ENCODE results near the gene MORN1.

The MORN1 gene

DNA sequence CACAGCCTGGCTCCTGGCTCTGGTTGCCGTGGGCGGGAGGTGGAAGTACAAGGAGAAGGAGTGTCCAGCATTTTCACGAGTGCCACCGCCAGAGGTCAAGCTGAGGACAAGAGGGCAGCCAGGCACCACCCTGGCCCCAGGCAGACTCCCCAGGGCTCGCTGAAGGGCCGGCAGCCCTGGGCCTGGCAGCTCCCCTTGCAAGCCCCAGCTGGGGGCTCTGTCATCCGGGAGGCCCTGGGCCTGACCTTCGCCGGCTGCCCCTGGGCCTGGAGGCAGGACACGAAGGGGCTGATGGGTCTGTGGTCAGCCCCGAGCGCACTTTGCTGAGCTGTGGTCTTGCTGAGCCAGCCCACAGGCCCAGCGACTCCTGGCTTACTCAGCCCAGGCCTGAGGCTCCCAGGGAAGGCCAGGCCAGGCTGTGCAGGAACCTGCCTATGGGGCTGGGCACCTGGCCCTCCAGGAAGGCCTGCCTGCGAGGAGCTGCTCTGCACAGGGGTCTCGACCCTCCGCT is 74.8 kb downstream of the MORN1 start:
- in situ Hi-C loops (cut with MboI; ENCODE audit: low pct_unique_long_range_greater_than_20kb, low sequenced_read_pairs) = no loop called here
- no peak for DNase-seq

DNA sequence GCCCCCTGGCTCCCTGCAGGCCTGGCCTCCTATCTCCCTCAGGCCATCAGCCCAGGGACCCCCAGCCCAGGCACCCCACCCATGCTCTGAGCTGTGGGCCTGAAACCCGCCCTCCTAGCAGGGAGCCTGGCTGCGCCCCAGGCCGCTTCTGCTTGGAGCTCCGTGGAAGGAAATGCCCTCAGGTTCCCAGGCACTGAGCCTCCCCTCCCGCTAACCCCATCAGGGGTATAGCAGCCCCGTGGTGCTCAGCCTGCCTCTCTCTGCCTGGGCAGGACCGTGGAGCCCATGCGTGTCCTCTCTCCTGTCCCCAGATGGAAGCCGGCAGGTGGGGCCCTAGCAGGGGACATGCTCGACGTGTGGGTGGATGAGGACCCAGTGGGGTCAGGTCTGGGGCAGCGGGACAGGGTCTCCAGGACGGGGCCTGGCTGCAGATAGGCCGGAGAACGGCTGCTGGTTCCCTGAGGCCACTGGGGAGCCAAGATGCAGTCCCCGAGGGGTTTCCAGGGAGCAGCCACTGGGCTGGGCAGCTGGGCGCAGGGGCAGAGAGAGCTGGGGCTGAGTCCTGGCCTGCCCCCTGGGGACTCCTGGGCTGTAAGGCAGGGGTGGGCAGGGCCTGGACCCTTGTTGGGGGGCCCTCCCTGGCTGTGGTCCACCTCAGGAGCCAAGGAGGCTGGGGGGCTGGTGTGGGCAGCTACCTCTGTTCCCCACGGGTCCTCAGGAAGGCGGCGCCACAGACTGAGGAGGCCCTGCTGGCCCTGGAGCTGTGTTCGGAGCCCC is 75.5 kb downstream of the MORN1 start:
- in situ Hi-C loops (cut with MboI; ENCODE audit: low pct_unique_long_range_greater_than_20kb, low sequenced_read_pairs) = no loop called here
- DNase-seq = no peak

DNA sequence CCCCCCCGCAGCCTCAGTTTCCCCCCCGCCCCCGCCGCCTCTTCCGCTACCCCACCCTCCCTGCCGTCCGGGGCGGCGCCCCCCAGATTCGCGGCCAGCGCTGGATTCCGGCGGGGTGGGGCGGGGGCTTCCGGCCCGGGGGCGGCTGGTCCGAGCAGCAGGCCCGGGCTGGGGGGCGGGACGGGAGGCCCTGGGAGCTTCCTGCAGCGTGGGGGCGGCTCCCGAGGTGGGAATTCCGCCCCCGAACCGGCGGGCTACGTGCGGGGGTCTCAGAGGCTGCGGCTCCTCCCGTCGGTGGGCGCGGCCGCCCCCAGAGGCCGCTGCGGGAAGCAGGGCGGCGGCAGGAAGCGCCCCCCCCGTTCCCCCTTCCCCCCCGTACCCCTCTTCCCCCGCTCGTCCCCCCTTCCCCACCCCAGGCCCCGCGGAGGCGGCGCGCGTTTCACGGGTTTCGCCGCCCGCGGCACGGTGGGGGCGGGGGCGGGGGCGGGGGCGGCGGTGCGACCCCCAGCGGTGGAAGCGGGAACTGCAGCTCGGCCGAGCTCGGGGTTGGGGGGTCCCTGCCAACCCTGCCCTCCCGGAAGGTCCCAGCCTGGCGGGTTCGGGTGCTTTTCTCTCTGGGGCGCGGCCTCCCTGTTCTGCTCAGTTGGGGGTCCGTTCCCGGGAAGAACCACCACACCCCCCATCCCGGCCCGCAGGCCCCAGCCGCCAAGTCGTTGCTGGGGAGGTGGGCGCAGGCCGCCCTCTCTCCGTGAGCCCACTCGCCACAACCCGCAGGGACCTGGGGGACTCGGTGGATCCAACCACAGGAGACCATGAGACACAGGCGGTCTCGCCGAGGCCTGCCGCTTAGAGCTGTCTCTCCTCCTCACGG is 76.3 kb downstream of the MORN1 start:
- no peak for DNase-seq
- in situ Hi-C loops (cut with MboI; ENCODE audit: low pct_unique_long_range_greater_than_20kb, low sequenced_read_pairs) = no loop called here

DNA sequence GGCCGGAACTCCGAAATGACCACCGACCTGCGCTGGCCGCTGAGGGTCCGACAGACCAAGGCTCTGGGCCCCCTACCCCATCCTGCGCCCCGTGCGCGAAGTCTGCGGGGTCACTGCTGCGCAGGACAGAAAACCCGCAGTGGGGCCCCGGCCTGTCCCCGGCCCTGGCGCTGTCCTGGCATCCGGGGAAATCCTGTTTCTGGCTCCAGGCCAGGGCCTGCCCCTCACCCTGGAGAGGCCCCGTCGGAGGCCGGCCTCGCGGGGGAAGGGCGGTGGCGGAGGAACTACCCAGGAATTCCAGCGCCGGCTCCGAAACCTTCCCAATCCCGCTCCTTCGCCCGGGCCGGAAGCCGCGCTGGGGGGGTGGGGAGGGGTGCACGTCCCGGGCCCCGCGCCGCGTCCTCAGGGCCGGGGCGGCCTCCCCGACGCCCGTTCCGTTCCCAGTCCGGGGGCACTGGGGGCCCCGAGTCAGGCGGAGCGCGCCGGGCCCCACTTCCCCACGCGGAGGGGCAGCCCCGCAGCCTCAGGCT is 77.0 kb downstream of the MORN1 start:
- in situ Hi-C loops (cut with MboI; ENCODE audit: low pct_unique_long_range_greater_than_20kb, low sequenced_read_pairs) = no loop called here

DNA sequence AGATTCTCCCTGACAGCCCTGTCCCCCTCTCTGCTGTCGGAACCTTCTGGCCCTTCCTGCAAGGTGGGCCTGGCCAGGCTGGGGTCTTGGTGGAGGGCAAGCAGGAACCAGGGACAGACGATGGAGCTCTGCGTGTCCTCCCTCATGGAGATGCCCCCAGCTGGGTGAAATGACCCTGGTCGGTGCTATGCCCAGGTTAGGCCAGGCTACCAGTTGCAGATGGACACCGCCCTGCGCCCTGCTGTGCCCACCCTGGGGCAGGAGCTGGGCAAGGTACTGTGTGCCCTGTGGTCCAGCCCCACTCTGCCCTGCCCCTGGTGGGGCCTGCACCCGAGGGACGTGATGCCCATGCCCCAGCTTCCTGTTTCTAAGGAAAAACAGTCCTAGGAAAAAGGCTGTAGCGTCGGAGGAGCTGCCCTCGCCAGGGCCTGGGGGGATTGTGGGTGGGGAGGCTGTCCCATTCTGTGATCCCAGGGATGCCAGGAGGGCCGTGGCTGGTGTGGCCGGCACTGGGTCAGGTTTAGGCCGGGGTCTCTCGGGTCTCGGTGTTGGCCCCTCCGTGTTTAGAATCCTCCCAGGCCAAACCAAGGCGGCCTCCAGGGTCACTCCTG is 77.6 kb downstream of the MORN1 start:
- in situ Hi-C loops (cut with MboI; ENCODE audit: low pct_unique_long_range_greater_than_20kb, low sequenced_read_pairs) = no loop called here
- no peak for DNase-seq

More for the DNA sequence above, 77.0 kb downstream of the MORN1 start:
- no peak for DNase-seq

DNA sequence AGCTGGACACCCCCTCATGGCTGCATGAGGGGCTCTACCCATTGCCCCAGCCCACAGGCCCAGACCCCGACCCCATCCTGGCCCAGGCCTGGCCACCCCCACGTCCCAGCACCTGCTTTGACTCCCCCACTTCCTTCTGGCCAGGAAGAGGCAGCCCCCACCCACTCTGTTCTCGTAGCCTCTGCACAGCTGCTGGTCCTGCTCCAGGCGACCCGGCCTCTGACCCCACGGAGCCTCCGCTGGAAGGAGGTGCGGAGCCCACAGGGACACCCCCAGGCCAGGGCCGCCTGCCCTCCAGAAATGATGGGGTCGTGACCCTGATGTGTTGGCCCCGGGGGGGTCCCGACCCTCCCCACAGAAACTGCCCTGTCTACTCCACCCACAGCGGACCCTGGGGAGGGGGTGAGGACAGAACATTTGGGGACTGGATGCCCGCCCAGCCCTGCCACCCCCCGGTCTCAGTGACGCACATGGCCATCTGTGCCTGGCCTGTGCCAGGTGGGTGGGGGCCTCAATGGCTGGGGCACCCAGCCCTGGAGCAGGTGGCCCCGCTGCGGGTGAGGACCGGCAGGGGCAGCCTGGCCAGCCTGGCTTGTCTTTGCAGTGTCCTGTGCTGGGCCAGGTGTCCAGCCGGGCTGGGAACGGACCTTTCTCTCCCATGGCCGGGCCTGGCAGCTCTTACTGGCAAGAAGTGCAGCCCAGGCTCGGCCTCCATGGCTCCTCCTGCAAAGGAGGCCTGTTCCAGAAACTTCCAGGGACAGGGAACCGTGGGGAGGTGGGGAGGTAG is 78.6 kb downstream of the MORN1 start:
- no peak for DNase-seq
- in situ Hi-C loops (cut with MboI; ENCODE audit: low pct_unique_long_range_greater_than_20kb, low sequenced_read_pairs) = no loop called here

DNA sequence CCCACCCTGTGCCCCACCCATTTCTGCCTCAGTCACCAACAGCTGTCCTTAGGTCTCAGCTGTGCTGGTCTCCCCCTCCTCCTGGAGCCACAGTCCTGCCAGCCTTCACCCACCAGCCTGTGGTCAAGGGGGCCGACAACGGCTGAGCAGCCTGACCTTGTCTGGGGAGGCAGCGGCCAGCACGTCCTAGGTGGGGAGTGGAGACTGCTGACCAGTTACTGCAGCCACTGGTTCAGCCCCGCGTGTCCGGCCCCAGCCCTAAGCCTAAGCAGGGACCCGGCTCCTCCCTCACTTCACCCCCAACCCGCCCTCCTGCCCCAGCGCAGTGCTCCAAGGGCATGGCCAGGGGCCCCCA is 79.2 kb downstream of the MORN1 start:
- in situ Hi-C loops (cut with MboI; ENCODE audit: low pct_unique_long_range_greater_than_20kb, low sequenced_read_pairs) = no loop called here
- no peak for DNase-seq

DNA sequence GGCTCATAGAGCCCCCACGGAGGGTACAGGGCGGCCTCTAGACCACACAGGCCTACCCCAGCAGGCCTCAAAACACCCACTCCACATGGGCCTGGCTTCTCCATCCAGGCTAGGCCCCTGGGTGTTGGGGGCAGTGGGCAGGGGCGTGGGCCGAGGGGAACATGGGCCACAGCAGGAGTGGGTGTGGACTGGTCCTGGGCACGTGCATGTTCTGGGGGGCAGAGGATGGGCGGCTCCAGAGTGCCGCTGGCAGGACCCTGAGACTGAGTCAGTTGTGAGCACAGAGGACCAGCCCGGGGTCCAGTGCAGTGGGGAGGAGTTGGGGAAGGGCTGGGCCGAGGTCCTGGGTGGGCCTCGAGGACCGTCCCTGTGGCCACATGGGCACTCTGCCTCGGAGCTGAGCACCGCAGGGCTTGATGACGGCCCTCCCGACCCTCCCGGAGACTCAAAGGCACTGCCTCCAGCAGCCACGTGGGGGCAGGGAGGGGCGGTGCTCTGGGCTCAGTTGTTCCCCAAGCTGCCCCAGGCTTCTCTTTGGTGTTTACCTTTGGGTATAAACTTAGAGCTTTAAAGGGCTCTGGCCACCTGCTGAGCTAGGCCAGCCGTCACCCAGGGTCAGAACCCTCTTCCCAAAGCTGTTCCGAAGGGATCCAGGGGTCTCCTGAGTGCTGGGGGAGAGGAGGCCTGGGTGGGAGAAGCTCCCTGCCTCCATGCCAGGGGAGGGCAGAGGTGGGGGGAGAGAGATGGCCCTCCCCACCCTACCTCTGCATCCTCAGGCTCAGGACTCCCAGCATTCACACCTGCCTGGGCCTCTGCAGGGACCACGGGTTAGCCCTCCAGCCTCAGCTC is 79.9 kb downstream of the MORN1 start:
- in situ Hi-C loops (cut with MboI; ENCODE audit: low pct_unique_long_range_greater_than_20kb, low sequenced_read_pairs) = no loop called here
- peak; percentile 49 for DNase-seq

DNA sequence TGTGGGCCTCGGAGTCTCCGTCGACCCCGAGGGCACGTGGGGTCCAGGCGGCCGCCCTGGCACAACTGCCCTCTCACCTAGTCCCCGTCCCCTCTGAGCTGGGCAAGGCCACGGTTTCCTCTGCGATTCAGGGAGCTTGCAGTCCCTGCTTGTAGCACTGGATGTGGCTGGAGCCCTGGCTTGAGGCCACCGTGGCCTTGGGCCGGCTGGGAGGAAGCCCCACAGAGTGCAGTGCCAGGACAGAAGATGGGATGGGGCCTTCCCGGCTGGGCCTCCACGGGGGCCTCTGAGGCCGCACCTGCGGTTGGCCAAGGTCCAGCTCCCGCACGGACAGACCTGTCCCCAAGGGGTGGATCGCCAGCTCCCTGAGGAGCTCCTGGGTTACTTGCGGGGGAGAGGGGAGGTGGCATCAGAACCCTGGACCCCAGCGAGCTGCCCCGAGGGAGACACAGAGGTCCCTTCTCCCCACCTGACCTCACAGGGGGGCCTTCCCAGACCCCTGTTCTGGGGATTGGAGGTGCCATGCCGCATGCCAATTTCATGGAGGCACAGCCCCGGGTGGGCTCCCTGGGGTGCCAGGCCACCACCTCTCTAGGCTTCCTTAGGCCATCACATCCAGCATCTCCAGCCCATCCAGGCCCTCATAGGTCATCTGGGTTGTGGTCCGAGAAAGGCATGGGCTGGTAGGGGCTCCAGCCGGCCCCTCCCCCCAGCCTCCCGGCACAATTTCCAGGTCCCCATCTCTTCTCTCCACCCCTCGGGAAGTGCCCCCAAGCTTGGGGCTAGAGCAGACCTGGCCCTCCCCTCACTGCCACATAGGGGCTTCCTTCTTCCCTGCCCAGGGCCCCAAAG is 80.8 kb downstream of the MORN1 start:
- no peak for DNase-seq
- in situ Hi-C loops (cut with MboI; ENCODE audit: low pct_unique_long_range_greater_than_20kb, low sequenced_read_pairs) = no loop called here

DNA sequence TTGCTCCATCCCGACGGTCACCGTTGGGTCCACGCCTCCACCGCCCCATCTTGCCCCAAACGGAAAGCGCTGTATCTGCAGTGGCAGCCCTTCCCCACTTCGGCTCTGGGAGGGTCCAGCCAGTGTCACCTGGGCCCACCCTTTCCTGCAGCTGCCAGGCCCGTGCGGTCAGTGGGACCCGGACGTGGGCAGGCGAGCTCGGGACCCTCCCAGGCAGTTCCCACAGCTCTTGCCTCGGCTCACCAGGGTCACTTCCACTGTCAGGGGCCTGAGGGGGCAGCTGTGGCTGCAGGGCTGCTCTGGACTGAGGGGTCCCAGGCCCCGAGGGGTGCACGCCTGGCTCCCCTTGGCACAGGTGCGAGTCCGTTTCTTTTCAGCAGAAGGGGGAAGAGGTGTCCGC is 82.5 kb downstream of the MORN1 start:
- DNase-seq = no peak
- in situ Hi-C loops (cut with MboI; ENCODE audit: low pct_unique_long_range_greater_than_20kb, low sequenced_read_pairs) = no loop called here

DNA sequence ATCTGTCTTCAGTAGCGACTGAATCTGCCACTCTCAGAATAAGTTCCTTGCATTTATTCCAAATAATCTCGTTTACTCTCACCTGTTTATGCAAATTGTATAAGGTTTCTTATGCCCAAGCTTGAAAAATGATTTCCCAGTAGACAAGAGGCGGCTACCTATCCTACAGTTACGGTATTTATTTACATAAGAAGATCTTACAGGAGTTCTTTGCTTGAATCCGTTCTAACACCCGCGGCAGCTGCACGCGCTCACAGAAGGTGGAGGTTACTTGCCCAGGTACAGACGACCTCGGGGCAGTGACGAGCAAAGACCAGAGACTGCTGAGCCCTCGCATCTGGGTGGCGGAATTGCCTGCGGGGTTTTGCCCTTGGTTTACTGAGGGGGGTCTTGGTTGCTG is 83.4 kb downstream of the MORN1 start:
- in situ Hi-C loops (cut with MboI; ENCODE audit: low pct_unique_long_range_greater_than_20kb, low sequenced_read_pairs) = no loop called here
- DNase-seq = no peak

DNA sequence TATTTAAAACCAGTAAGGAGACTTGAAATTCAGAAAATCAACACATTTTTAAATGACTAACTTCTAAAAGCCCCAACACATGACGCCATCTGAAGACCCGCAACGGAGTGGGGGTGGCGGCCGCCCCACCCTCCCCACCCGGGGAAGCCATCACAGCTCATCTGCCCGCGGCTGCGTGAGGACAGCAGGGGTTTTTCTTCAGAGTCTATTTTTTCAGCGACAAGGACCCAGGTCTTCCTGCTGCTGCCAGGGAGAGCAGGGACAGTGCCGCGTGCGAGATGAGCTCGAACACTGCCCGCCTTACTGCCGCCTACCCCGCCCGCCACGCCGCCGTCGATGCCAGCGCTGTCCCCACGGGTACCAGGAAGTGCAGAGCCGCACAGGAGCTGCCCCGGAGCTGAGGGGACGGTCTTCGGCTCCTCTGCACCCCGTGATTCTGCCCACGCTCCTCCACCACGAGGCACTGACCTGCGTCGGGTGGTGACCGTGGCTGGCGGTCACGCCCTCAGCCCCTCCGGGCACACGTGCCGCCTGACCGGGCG is 84.2 kb downstream of the MORN1 start:
- no peak for DNase-seq
- in situ Hi-C loops (cut with MboI; ENCODE audit: low pct_unique_long_range_greater_than_20kb, low sequenced_read_pairs) = no loop called here

DNA sequence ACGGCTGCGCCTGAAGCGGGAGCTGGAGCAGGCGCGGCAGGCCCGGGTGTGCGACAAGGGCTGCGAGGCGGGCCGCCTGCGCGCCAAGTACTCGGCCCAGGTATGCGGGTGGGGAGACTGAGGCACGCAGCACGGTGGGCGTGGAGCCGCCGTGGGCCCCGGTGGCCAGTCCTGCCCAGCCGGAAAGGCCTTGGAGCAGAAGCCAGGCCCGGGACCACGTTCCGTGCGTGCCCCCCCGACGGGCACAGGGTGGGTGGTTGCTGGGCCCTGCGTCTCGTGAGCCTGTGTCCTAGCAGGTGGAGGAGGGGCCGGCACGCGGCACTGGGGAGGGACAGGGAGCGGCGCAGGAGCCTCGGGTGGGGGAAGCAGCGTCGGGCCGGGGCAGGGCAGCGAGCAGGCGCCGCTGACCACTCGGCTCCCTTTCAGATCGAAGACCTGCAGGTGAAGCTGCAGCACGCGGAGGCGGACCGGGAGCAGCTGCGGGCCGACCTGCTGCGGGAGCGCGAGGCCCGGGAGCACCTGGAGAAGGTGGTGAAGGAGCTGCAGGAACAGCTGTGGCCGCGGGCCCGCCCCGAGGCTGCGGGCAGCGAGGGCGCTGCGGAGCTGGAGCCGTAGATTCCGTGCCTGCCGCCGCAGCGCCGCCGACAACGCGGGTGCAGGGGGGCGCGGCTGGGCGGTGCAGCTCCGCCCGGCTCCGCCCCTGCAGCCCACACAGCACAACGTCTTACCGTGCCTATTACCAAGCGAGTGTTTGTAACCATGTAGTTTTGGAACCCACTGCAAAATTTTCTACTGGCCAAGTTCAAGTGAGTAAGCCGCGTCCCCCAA is 85.0 kb downstream of the MORN1 start:
- DNase-seq = no peak
- in situ Hi-C loops (cut with MboI; ENCODE audit: low pct_unique_long_range_greater_than_20kb, low sequenced_read_pairs) = no loop called here

DNA sequence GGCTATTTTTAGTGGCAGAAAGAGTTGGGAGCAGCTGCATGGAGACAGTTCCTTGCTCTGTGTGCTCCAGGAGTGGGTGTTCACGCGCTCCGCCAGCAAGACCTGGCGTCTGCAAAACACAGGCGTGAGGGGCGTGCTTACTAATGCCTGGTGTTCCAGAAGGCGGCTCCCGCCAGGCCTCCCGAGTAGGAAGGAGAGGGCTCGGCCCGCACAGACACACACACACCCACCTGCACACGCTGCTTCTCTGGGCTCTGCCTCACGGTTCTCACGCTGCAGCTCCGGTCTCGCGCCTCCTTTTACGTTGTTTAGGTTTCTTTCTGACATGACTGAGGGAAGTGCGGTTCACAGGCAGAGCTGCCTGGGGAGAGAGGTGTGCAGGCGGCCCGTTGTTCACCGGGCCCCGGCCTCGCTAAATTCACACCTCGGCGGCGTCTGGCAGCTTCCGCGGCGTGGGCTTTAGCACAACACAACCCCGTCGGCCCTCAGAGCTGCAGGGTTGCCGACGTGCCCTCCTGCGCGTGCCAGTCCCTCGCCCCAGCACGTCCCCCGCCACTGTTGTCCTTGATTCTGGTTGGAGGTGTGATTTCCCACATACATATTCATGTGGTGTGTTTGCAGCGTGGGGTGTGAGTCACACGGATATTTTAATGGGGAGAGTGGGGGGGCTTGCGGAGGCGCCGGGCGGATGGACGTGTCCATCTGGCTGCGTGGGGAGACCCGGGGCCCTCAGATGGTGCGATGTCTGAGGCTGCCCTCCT is 86.3 kb downstream of the MORN1 start:
- in situ Hi-C loops (cut with MboI; ENCODE audit: low pct_unique_long_range_greater_than_20kb, low sequenced_read_pairs) = no loop called here
- DNase-seq = no peak

DNA sequence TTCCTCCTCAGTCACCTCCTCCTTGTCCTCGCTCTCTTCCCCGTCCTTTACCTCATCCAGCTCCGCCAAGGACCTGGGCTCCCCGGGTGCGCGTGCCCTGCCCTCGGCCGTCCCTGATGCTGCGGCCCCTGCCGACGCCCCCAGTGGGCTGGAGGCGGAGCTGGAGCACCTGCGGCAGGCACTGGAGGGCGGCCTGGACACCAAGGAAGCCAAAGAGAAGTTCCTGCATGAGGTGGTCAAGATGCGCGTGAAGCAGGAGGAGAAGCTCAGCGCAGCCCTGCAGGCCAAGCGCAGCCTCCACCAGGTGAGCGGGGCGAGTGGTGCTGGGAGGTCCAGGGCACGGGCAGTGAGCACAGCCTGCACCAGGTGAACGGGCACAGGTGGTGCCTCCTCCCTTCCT is 87.1 kb downstream of the MORN1 start:
- DNase-seq = no peak
- in situ Hi-C loops (cut with MboI; ENCODE audit: low pct_unique_long_range_greater_than_20kb, low sequenced_read_pairs) = no loop called here

DNA sequence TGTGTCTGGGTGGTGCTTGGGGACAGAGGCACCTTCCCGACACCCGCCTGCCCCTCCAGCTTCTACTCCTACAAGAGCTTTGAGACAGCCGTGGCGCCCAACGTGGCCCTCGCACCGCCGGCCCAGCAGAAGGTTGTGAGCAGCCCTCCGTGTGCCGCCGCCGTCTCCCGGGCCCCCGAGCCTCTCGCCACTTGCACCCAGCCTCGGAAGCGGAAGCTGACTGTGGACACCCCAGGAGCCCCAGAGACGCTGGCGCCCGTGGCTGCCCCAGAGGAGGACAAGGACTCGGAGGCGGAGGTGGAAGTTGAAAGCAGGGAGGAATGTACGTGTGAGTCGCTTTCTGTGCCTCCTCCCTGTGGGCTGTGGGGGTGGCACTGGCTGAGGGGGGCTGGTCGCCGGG is 87.6 kb downstream of the MORN1 start:
- in situ Hi-C loops (cut with MboI; ENCODE audit: low pct_unique_long_range_greater_than_20kb, low sequenced_read_pairs) = no loop called here
- DNase-seq = no peak
